Liver (tissue), 9 donors: ENCODE results near the gene CASQ1. TPM values are rescaled to one million over a fixed set of nuclear protein-coding genes. Genes with fewer than 3 reads are reported as not detected.

Source experiments
- DNase-seq: peaks from one replicate; pipeline ENCODE4 v3.0.0-alpha.2; 2017; ENCODE audit warnings: low spot score
- H3K27ac ChIP-seq, 2 donors: one replicate each; pipeline ENCODE4 v1.7.0; 2013; ENCODE audit warnings: inconsistent platforms in 2 of 2, low read length in 2 of 2, control low read depth in 1 of 2, low read depth in 1 of 2, mild to moderate bottlenecking in 1 of 2
- H3K27me3 ChIP-seq, 4 donors: one replicate each; pipeline versions ENCODE4 v1.6.1 to v1.7.0; 2013; ENCODE audit warnings: low read length in 3 of 4, inconsistent platforms in 1 of 4, mild to moderate bottlenecking in 1 of 4, moderate library complexity in 1 of 4; ENCODE audit not compliant: control insufficient read depth in 4 of 4, insufficient read depth in 4 of 4
- H3K36me3 ChIP-seq, 4 donors: one replicate each; pipeline versions ENCODE4 v1.6.1 to v1.7.0; 2013; ENCODE audit warnings: low read length in 3 of 4, mild to moderate bottlenecking in 3 of 4, low read depth in 1 of 4, moderate library complexity in 1 of 4; ENCODE audit not compliant: control insufficient read depth in 4 of 4, insufficient read depth in 3 of 4
- H3K4me1 ChIP-seq, 4 donors: one replicate each; pipeline versions ENCODE4 v1.6.1 to v1.7.0; 2013; ENCODE audit warnings: low read length in 3 of 4, mild to moderate bottlenecking in 3 of 4, moderate library complexity in 1 of 4; ENCODE audit not compliant: control insufficient read depth in 4 of 4, insufficient read depth in 4 of 4
- H3K4me3 ChIP-seq, 3 donors: one replicate each; pipeline versions ENCODE4 v1.6.1 to v1.7.0; 2013; ENCODE audit warnings: low read length in 3 of 3, control low read depth in 1 of 3, low read depth in 1 of 3, mild to moderate bottlenecking in 1 of 3
- H3K9ac ChIP-seq, 2 donors: one replicate each; pipeline ENCODE4 v1.7.0; 2013; ENCODE audit warnings: low read length in 2 of 2, mild to moderate bottlenecking in 2 of 2, moderate library complexity in 2 of 2, control low read depth in 1 of 2, low read depth in 1 of 2
- H3K9me3 ChIP-seq, 4 donors: one replicate each; pipeline versions ENCODE4 v1.6.1 to v1.7.0; 2013; ENCODE audit warnings: low read length in 3 of 4; ENCODE audit not compliant: control insufficient read depth in 4 of 4
- EGR1 ChIP-seq, 2 donors: IDR thresholded peaks; 2 replicates each; pipeline ENCODE4 v1.6.1; 2016 to 2018; ENCODE audit warnings: antibody characterized with exemption in 2 of 2, low read depth in 2 of 2
- FOXA1 ChIP-seq: IDR thresholded peaks from 2 replicates; pipeline ENCODE4 v1.6.1; 2016; ENCODE audit warnings: antibody characterized with exemption
- FOXA2 ChIP-seq: IDR thresholded peaks from 2 replicates; pipeline ENCODE4 v1.6.1; 2016; ENCODE audit warnings: antibody characterized with exemption
- GABPA ChIP-seq, 2 donors: IDR thresholded peaks in 1 of 2; conservative IDR thresholded peaks in 1 of 2; 2 replicates each; pipeline ENCODE4 v1.6.1; 2016; ENCODE audit warnings: antibody characterized with exemption in 2 of 2, mild to moderate bottlenecking in 1 of 2, moderate library complexity in 1 of 2
- HNF4A ChIP-seq, 2 donors: conservative IDR thresholded peaks; 2 replicates each; pipeline ENCODE4 v1.6.1; 2016; ENCODE audit warnings: antibody characterized with exemption in 2 of 2, mild to moderate bottlenecking in 2 of 2
- HNF4G ChIP-seq: IDR thresholded peaks from 2 replicates; pipeline ENCODE4 v1.6.1; 2016; ENCODE audit warnings: antibody characterized with exemption
- JUND ChIP-seq, 2 donors: IDR thresholded peaks; 2 replicates each; pipeline ENCODE4 v1.6.1; 2016; ENCODE audit warnings: antibody characterized with exemption in 2 of 2
- NR2F2 ChIP-seq: IDR thresholded peaks from 2 replicates; pipeline ENCODE4 v1.6.1; 2016; ENCODE audit warnings: antibody characterized with exemption
- RAD21 ChIP-seq, 2 donors: IDR thresholded peaks; 2 replicates each; pipeline ENCODE4 v1.6.1; 2016; ENCODE audit warnings: antibody characterized with exemption in 2 of 2, mild to moderate bottlenecking in 2 of 2
- RXRA ChIP-seq, 2 donors: IDR thresholded peaks; 2 replicates each; pipeline ENCODE4 v1.6.1; 2017 to 2018; ENCODE audit warnings: antibody characterized with exemption in 2 of 2, mild to moderate bottlenecking in 1 of 2
- SP1 ChIP-seq: IDR thresholded peaks from 2 replicates; pipeline ENCODE4 v1.6.1; 2018; ENCODE audit warnings: antibody characterized with exemption, mild to moderate bottlenecking
- TAF1 ChIP-seq: conservative IDR thresholded peaks from 2 replicates; pipeline ENCODE4 v1.6.1; 2016; ENCODE audit warnings: antibody characterized with exemption, mild to moderate bottlenecking
- YY1 ChIP-seq: IDR thresholded peaks from 2 replicates; pipeline ENCODE4 v1.6.1; 2016; ENCODE audit warnings: antibody characterized with exemption, mild to moderate bottlenecking
- WGBS: extraction: QIAGEN DNeasy Blood & Tissue Kit; methylation state at CpG from one replicate; pipeline ENCODE4 v1.1.7; 2013; 5-methylcytosine and 5-hydroxymethylcytosine counted together
- polyA plus RNA-seq, 2 donors: library from polyadenylated mRNA; stranded (reverse) in 1 of 2; unstranded in 1 of 2; fragments of 200-250 nt in 1 of 2; fragments of >200 nt in 1 of 2; fragmentation: Nextera tagmentation in 1 of 2; extraction: Ambion mirVana in 1 of 2; gene quantifications; one replicate each; pipeline versions ENCODE4 v1.2.1 to v1.2.3, GENCODE V29; 2013 to 2015
- total RNA-seq, 2 donors: library from RNA; depleted of rRNA; stranded (reverse); fragments of >200 nt; gene quantifications; one replicate each; pipeline ENCODE4 v1.2.3, GENCODE V29; 2014
- TF ChIP-seq, protein P1 (sequence below): fragments of 150-350 bp; IDR thresholded peaks from 2 replicates; pipeline ENCODE4 v1.5.1; 2017; ENCODE audit warnings: improper control_type of control experiment, low read depth, low read length; ENCODE audit not compliant: missing input control
- TF ChIP-seq, protein P2 (sequence below): IDR thresholded peaks from 2 replicates; pipeline ENCODE4 v1.6.1; 2016; ENCODE audit warnings: antibody characterized with exemption
- TF ChIP-seq, protein P3 (sequence below): IDR thresholded peaks from 2 replicates; pipeline ENCODE4 v1.6.1; 2016; ENCODE audit warnings: antibody characterized with exemption
- TF ChIP-seq, protein P4 (sequence below): IDR thresholded peaks from 2 replicates; pipeline ENCODE4 v1.6.1; 2016; ENCODE audit warnings: antibody characterized with exemption
- donor health status: healthy.
- donor health status: healthy.
- donor health status: healthy.
- donor health status: healthy.
- donor health status: healthy.

CASQ1 gene
- total and polyA plus RNA-seq, 4 donors: not detected

DNA sequence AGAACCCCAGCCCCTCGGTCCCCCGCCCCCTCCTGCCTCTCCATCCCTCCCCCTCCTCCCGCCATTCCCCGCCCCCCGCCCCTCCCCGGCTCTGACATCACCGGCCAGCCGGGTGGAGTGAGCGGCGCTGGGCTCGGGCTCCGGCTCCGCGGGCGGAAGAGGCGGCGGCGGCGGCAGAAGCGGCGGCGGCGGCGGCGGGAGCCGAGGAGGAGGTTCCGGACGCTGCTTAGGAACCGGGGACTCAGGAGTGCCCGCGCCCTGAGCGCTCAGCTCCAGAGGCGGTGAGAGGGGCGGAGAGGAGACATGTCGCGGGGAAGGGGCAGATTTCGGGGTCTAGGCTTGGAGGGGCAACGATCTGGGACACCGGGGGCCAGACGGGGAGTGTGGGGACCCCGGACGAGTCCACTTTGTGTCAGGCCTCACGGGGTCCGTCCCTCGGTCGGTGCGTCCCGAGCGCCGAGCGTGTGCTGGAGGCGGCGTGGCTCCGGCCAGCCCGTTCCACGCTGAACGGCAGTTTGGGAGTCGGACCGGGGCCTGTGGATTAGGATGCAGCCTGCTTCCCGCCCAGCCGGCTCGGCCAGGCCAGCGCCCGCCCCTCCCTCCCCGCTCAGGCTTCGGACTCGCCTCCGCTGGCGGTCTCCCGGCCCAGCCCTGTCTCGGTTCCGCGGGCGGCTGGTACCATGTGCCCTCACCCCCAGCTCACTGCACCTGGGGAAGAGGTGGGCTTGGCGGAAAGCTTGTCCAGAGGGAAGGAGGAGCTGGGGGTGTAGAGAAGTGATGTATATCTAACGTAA, 15.1 kb downstream of the CASQ1 start, which contains the start of gene PEA15:
PEA15 (plus strand) TSS at position 143 of the 794 bp plus-strand sequence. CDS start 6,161 bp downstream, outside the sequence.
- H3K4me1 ChIP-seq: peaks cover 3 to 22% (median 9%) of the 10 kb centered on the region in 4 donors

DNA sequence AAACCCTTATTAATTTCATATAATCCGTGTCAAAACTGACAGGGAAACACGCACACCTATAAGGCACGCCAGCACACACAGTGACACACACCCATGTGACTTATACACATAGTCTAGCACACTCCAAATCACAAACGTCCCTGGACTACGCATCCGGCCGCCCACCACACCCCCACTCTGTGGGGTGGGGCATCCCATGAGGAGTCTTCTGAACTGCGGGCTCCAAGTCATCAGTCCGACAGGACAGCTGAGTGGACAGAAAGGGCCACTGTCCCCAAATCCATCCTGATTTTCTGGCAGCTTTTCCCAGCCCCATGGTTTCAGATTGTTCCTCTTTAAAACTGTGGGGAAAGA, 15.6 kb downstream of the CASQ1 start:
- Histone ChIP-seq H3K27me3 (no peaks in the 10 kb centered on the region), H3K36me3 (peaks cover 0 to 2% (median 0%) of the 10 kb centered on the region in 4 donors), H3K4me1 (peaks cover 3 to 26% (median 9%) of the 10 kb centered on the region in 4 donors), H3K9ac (peak overlapping the region; percentile 76 to 83), H3K9me3 (no peaks in the 10 kb centered on the region), H3K27ac (peak overlapping the region; percentile 88 to 89), H3K4me3 (peak overlapping the region; percentile 74 to 94 (median 83))
- WGBS: 17% methylated on average over 9 of the region's 9 CpGs
- no peak for DNase-seq
- TF ChIP-seq RXRA (IDR thresholded peaks at IDR 0.05) (no peak), GABPA (IDR thresholded peaks at IDR 0.05 in 1 of 2, conservative IDR thresholded peaks at IDR 0.05 in 1 of 2) (no peak), JUND (IDR thresholded peaks at IDR 0.05) (no peak), YY1 (no peak), FOXA1 (no peak), NR2F2 (no peak), FOXA2 (no peak), RAD21 (IDR thresholded peaks at IDR 0.05) (no peak), HNF4G (no peak), TAF1 (no peak), HNF4A (conservative IDR thresholded peaks at IDR 0.05) (no peak), SP1 (no peak), EGR1 (IDR thresholded peaks at IDR 0.05; ENCODE audit: low read depth in 2 of 2) (no peak)
- TF ChIP-seq, protein P1, sequence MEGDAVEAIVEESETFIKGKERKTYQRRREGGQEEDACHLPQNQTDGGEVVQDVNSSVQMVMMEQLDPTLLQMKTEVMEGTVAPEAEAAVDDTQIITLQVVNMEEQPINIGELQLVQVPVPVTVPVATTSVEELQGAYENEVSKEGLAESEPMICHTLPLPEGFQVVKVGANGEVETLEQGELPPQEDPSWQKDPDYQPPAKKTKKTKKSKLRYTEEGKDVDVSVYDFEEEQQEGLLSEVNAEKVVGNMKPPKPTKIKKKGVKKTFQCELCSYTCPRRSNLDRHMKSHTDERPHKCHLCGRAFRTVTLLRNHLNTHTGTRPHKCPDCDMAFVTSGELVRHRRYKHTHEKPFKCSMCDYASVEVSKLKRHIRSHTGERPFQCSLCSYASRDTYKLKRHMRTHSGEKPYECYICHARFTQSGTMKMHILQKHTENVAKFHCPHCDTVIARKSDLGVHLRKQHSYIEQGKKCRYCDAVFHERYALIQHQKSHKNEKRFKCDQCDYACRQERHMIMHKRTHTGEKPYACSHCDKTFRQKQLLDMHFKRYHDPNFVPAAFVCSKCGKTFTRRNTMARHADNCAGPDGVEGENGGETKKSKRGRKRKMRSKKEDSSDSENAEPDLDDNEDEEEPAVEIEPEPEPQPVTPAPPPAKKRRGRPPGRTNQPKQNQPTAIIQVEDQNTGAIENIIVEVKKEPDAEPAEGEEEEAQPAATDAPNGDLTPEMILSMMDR: no peak
- TF ChIP-seq, protein P2, sequence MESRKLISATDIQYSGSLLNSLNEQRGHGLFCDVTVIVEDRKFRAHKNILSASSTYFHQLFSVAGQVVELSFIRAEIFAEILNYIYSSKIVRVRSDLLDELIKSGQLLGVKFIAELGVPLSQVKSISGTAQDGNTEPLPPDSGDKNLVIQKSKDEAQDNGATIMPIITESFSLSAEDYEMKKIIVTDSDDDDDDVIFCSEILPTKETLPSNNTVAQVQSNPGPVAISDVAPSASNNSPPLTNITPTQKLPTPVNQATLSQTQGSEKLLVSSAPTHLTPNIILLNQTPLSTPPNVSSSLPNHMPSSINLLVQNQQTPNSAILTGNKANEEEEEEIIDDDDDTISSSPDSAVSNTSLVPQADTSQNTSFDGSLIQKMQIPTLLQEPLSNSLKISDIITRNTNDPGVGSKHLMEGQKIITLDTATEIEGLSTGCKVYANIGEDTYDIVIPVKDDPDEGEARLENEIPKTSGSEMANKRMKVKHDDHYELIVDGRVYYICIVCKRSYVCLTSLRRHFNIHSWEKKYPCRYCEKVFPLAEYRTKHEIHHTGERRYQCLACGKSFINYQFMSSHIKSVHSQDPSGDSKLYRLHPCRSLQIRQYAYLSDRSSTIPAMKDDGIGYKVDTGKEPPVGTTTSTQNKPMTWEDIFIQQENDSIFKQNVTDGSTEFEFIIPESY: no peak
- TF ChIP-seq, protein P3, sequence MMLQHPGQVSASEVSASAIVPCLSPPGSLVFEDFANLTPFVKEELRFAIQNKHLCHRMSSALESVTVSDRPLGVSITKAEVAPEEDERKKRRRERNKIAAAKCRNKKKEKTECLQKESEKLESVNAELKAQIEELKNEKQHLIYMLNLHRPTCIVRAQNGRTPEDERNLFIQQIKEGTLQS: no peak
- TF ChIP-seq, protein P4, sequence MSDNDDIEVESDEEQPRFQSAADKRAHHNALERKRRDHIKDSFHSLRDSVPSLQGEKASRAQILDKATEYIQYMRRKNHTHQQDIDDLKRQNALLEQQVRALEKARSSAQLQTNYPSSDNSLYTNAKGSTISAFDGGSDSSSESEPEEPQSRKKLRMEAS: no peak

More for the DNA sequence above, 15.1 kb downstream of the CASQ1 start, which contains the start of gene PEA15:
- peak within 1 kb of the TSS; percentile 76 to 83 for H3K9ac ChIP-seq
- H3K27ac ChIP-seq: peak within 1 kb of the TSS; percentile 88 to 89
- H3K9me3 ChIP-seq: no peaks in the 10 kb centered on the region
- H3K4me3 ChIP-seq: peak within 1 kb of the TSS; percentile 74 to 94 (median 83)
- peaks cover 0 to 2% (median 0%) of the 10 kb centered on the region in 4 donors for H3K36me3 ChIP-seq
- peak; percentile 77 for DNase-seq
- TF ChIP-seq EGR1 (IDR thresholded peaks at IDR 0.05; ENCODE audit: low read depth in 2 of 2) (no peak), FOXA2 (no peak), HNF4G (no peak), TAF1 (no peak), JUND (IDR thresholded peaks at IDR 0.05) (no peak), FOXA1 (no peak), HNF4A (conservative IDR thresholded peaks at IDR 0.05) (no peak), YY1 (no peak), SP1 (no peak), RAD21 (IDR thresholded peaks at IDR 0.05) (no peak)
- TF ChIP-seq, protein P2: no peak
- TF ChIP-seq, protein P4: no peak
- TF ChIP-seq, protein P3: no peak
- WGBS: 1% methylated on average over 76 of the region's 76 CpGs
- H3K27me3 ChIP-seq: no peaks in the 10 kb centered on the region
